ENCODE results near the gene KIR3DL2. TPM values are rescaled to one million over a fixed set of nuclear protein-coding genes. Genes with fewer than 3 reads are reported as not detected.
"Not testable (repeated sequence)": the region's sequence is repeated elsewhere in the genome, so short reads cannot be mapped to it uniquely, and the experiment has no call there.

The KIR3DL2 gene
- total RNA-seq, 6 experiments from 2014 or later: not detected

DNA sequence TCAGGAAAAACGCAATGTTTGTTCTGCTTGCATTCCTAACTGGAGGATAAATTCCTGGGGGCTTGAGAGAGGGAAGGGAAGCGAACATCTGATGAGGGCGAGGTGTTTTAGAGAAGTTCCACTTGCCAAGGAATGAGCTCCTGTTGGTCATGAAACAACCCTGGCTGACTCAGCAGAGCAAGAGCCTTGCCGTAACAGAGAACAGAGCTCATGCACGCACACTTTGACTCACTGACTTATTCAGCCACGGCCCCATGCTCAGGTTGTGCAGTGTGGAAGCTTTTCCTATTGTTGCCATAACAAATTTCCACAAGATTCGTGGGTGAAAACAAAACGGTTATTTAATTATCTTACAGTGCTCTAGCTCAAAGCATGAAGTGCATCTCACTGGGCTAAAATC is 7.1 kb upstream of the KIR3DL2 start:
- H3K27ac ChIP-seq; H3K9me3 ChIP-seq; H3K36me3 ChIP-seq; DNase-seq; H3K4me1 ChIP-seq; ATAC-seq; H3K4me3 ChIP-seq; intact Hi-C loops (cut with DNase I); H3K27me3 ChIP-seq: not testable (repeated sequence)
- WGBS (ENCODE audit: insufficient coverage, low coverage, low lambda C conversion rate, missing lambda C conversion rate): 35% methylated on average over 4 of the region's 8 CpGs

DNA sequence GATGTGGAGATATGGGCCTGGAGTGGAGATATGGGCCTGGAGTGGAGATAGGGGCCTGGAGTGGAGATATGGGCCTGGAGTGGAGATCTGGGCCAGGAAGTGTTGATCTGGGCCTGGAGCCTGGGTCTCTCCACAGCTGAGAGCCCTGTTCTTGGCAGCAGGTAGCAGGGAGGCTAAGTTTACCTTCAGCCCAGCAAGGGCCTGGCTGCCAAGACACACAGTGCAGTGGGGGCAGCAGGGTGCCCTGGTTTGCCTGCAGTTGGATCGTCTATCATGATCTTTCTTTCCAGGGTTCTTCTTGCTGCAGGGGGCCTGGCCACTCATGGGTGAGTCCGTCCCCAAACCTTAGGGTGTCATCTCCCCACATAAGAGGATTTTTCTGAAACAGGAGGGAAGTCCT is 687 bp downstream of the KIR3DL2 start:
- ATAC-seq (peak in 1 of 4 donors; percentile 33), DNase-seq (no peak)
- no peaks in the 10 kb centered on the region for H3K4me1 ChIP-seq
- no peak for TF ChIP-seq POLR2A (IDR thresholded peaks at IDR 0.05)
- TF ChIP-seq, protein P1, sequence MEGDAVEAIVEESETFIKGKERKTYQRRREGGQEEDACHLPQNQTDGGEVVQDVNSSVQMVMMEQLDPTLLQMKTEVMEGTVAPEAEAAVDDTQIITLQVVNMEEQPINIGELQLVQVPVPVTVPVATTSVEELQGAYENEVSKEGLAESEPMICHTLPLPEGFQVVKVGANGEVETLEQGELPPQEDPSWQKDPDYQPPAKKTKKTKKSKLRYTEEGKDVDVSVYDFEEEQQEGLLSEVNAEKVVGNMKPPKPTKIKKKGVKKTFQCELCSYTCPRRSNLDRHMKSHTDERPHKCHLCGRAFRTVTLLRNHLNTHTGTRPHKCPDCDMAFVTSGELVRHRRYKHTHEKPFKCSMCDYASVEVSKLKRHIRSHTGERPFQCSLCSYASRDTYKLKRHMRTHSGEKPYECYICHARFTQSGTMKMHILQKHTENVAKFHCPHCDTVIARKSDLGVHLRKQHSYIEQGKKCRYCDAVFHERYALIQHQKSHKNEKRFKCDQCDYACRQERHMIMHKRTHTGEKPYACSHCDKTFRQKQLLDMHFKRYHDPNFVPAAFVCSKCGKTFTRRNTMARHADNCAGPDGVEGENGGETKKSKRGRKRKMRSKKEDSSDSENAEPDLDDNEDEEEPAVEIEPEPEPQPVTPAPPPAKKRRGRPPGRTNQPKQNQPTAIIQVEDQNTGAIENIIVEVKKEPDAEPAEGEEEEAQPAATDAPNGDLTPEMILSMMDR (IDR thresholded peaks at IDR 0.05): no peak
- no peaks in the 10 kb centered on the region for H3K9me3 ChIP-seq
- intact Hi-C loops (cut with DNase I): no loop called here
- no peaks in the 10 kb centered on the region for H3K27me3 ChIP-seq
- H3K36me3 ChIP-seq: no peaks in the 10 kb centered on the region
- H3K27ac ChIP-seq: no peak overlapping the region
- no peak overlapping the region for H3K4me3 ChIP-seq
- 40% methylated on average over 1 of the region's 2 CpGs for WGBS (ENCODE audit: insufficient coverage, low coverage, low lambda C conversion rate, missing lambda C conversion rate)

DNA sequence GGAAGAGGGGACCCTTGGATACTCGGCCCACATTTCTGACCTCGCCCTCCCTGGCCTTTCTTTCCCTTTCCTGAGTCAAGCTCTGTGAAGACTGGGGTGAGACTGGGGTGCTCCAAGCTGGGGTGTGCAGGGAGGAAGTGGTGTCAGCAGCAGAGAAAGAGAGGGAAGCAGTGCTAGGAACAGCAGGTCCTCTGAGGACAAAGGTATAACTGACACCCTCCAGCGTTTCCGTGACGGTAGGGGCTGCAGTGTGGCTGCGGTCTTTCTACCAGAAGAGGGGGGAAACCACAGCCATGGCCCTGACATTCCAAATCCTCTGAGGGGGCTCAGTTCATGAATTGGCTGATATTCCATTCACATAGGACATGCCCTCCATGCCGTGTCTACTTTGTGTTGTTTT is 1.1 kb downstream of the KIR3DL2 start:
- Histone ChIP-seq H3K9me3 (no peaks in the 10 kb centered on the region), H3K36me3 (no peaks in the 10 kb centered on the region), H3K27me3 (no peaks in the 10 kb centered on the region), H3K4me1 (no peaks in the 10 kb centered on the region), H3K4me3 (no peak overlapping the region), H3K27ac (no peak overlapping the region)
- DNase-seq (no peak), ATAC-seq (no peak)
- intact Hi-C loops (cut with DNase I): no loop called here
- TF ChIP-seq, protein P1 (IDR thresholded peaks at IDR 0.05): no peak
- TF ChIP-seq POLR2A (IDR thresholded peaks at IDR 0.05): no peak
- WGBS (ENCODE audit: insufficient coverage, low coverage, low lambda C conversion rate, missing lambda C conversion rate): 45% methylated on average over 2 of the region's 7 CpGs

DNA sequence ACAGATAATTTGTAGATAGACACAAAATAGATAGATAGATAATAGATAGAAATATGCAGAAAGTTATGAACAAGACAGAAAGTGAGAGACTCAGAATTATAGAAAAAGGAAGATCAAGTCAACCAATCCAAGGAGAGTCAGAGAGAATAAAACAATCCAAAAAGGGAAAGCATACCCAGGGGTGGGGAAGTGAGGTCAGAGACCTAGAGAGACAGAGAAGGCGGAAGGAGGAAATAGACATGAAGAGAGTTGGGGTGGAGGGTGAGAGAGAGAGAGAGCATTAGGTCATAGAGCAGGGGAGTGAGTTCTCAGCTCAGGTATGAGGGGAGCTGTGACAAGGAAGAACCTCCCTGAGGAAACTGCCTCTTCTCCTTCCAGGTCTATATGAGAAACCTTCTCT is 5.0 kb downstream of the KIR3DL2 start:
- H3K4me3 ChIP-seq; DNase-seq; H3K9me3 ChIP-seq; H3K36me3 ChIP-seq; intact Hi-C loops (cut with DNase I); H3K4me1 ChIP-seq; H3K27ac ChIP-seq; H3K27me3 ChIP-seq; ATAC-seq: not testable (repeated sequence)
- WGBS (ENCODE audit: insufficient coverage, low coverage, low lambda C conversion rate, missing lambda C conversion rate): 14% methylated on average over 1 of the region's 1 CpG

DNA sequence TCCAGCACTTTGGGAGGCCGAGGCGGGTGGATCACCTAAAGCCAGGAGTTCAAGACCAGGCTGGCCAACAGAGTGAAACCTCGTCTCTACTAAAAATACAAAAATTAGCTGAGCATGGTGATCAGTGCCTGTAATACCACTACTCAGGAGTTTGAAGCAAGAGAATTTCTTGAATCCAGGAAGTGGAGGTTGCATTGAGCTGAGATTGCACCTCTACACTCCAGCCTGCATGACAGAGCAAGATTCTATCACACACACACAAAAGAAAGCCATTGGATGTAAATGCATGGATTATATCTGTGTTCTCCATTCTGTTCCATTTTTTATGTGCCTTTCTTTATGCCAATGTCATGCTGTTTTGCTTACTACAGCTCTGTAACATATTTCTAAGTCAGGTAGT is 8.2 kb downstream of the KIR3DL2 start:
- H3K27ac ChIP-seq; H3K4me1 ChIP-seq; H3K4me3 ChIP-seq; H3K9me3 ChIP-seq; ATAC-seq; H3K27me3 ChIP-seq; DNase-seq; H3K36me3 ChIP-seq; intact Hi-C loops (cut with DNase I): not testable (repeated sequence)
- 48% methylated on average over 3 of the region's 3 CpGs for WGBS (ENCODE audit: insufficient coverage, low coverage, low lambda C conversion rate, missing lambda C conversion rate)

DNA sequence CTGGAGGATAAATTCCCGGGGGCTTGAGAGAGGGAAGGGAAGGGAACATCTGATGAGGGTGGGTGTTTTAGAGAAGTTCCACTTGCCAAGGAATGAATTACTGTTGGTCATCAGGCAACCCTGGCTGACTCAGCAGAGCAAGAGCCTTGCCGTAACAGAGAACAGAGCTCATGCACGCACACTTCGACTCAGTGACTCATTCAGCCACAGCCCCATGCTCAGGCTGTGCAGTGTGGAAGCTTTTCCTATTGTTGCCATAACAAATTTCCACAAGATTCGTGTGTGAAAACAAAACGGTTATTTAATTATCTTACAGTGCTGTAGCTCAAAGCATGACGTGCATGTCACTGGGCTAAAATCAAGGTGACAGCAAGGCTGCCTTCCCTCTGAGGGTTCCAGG is 9.2 kb downstream of the KIR3DL2 start:
- ATAC-seq; H3K9me3 ChIP-seq; intact Hi-C loops (cut with DNase I); H3K27ac ChIP-seq; DNase-seq; H3K36me3 ChIP-seq; H3K4me3 ChIP-seq; H3K27me3 ChIP-seq; H3K4me1 ChIP-seq: not testable (repeated sequence)
- WGBS (ENCODE audit: insufficient coverage, low coverage, low lambda C conversion rate, missing lambda C conversion rate): 57% methylated on average over 4 of the region's 7 CpGs

DNA sequence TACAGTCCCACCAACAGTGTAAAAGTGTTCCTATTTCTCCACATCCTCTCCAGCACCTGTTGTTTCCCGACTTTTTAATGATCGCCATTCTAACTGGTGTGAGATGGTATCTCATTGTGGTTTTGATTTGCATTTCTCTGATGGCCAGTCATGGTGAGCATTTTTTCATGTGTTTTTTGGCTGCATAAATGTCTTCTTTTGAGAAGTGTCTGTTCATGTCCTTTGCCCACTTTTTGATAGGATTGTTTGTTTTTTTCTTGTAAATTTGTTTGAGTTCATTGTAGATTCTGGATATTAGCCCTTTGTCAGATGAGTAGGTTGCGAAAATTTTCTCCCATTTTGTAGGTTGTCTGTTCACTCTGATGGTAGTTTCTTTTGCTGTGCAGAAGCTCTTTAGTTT is 13.2 kb downstream of the KIR3DL2 start:
- H3K4me3 ChIP-seq; ATAC-seq; H3K27me3 ChIP-seq; DNase-seq; H3K4me1 ChIP-seq; intact Hi-C loops (cut with DNase I); H3K27ac ChIP-seq; H3K9me3 ChIP-seq; H3K36me3 ChIP-seq: not testable (repeated sequence)
- 83% methylated on average over 1 of the region's 3 CpGs for WGBS (ENCODE audit: insufficient coverage, low coverage, low lambda C conversion rate, missing lambda C conversion rate)

Data from right lobe of liver (tissue), 6 donors.